ENCODE data around the gene PPP3R1.

Gene PPP3R1

DNA sequence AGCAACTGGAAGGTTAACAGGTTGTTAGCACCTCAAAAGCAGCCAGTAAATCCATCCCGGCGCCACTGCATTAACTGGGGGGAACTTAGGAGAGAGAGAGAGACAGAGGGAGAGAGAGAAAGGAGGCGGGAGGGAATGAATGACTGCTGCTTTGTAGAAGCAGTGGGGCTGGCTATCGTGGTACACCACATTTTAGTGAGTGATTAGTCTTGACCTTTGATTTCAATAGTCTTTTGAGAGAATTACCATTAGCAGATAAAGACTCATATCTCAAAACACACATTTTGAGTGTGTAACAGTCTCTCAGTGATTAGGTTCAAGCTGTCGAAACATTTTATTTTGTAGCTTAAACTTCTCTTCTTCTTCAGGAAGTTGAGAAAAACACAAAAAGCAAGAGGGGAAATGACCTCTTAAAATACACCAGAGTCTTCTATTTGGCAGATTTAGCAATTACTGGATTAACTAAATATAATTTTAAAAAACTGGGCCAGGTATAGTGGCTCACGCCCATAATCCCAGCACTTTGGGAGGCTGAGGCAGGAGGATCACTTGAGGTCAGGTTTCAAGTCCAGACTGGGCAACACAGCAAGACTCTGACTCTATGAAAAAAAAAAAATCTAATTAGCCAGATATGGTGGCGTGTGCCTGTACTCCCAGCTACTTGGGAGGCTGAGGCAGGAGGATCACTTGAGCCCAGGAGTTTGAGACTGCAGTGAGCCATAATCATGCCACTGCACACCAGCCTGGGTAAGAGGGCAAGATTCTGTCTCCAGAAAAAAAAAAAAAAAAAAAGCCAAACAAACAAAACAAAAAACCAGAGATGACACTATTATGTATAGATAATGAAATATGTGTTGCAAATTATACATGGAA lies 116.6 kb downstream of the PPP3R1 start:
- FAIRE-seq = no peak

DNA sequence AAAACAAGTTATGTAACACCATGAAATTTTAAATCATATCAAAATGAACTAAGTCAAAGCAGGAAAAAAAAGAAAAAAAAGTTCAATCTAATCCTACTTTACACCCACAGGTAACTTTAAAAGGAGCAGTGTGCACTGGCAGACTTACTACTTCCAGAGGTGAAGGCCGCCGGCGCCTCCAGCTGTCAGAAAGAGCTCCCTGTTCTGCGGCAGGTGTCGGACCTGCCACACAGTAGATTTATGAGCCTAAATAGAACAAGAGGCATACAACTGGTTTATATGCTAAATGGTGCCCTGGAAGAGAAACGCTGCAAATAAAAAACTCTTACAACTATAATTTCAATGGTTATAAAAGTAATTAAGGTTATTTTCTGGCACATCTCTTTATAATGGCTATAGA lies 117.8 kb downstream of the PPP3R1 start:
- FAIRE-seq = no peak

DNA sequence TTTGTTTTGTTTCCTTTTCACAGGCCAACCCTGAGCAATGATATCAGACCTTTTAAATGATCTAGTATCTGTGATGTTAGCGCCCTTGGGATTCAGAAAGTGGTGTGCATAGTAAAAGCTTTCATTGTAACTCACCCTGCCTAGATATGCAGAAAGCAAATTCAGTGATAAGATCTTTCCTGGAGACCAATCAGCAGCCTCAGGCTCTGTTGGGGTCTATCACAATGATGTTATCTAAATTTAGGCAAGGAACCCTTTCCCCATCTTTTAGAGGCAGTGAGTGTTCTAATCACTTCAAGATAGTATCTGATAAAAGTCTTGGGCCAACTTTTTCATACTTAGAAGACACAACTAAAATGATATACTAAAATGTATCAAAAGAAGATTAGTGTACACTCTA lies 118.2 kb downstream of the PPP3R1 start:
- no peak for FAIRE-seq
